ENCODE results near the gene MCF2L2. TPM values are rescaled to one million over a fixed set of nuclear protein-coding genes. Genes with fewer than 3 reads are reported as not detected.
"Not testable (repeated sequence)": the region's sequence is repeated elsewhere in the genome, so short reads cannot be mapped to it uniquely, and the experiment has no call there.

MCF2L2 gene
- total RNA-seq, 1 donor from 2014 or later, result 0.62 TPM

- H3K4me1 ChIP-seq, result peaks cover 10% of the 10 kb centered on the region
- H3K9me3 ChIP-seq, result no peaks in the 10 kb centered on the region
- no peak overlapping the region for H3K27ac ChIP-seq
- no peak for DNase-seq
- no peaks in the 10 kb centered on the region for H3K27me3 ChIP-seq (ENCODE audit: low read depth)
- H3K4me3 ChIP-seq, result no peak overlapping the region
- intact Hi-C loops (cut with DNase I), result no loop called here
- H3K36me3 ChIP-seq, result no peaks in the 10 kb centered on the region
- TF ChIP-seq CTCF (IDR thresholded peaks at IDR 0.05), result no peak
- ATAC-seq, result no peak
These were observed 43.7 kb upstream of the MCF2L2 start for GRCh38 chr3:183472155-183472554.

GRCh38 chr3:183468424-183468823 lies 40.0 kb upstream of the MCF2L2 start:
- intact Hi-C loops (cut with DNase I), result no loop called here
- ATAC-seq, result no peak

GRCh38 chr3:183466575-183466974 lies 38.2 kb upstream of the MCF2L2 start:
- no peaks in the 10 kb centered on the region for H3K36me3 ChIP-seq
- ATAC-seq, result no peak
- intact Hi-C loops (cut with DNase I), result no loop called here
- H3K27ac ChIP-seq, result no peak overlapping the region
- H3K9me3 ChIP-seq, result no peaks in the 10 kb centered on the region
- H3K27me3 ChIP-seq (ENCODE audit: low read depth), result no peaks in the 10 kb centered on the region
- H3K4me3 ChIP-seq, result no peak overlapping the region
- no peak for TF ChIP-seq CTCF (IDR thresholded peaks at IDR 0.05)
- no peak for DNase-seq
- H3K4me1 ChIP-seq, result peaks cover 10% of the 10 kb centered on the region

More at GRCh38 chr3:183468424-183468823, 40.0 kb upstream of the MCF2L2 start:
- peaks cover 10% of the 10 kb centered on the region for H3K4me1 ChIP-seq
- no peak overlapping the region for H3K4me3 ChIP-seq
- no peaks in the 10 kb centered on the region for H3K36me3 ChIP-seq
- no peaks in the 10 kb centered on the region for H3K9me3 ChIP-seq
- DNase-seq, result no peak
- no peak for TF ChIP-seq CTCF (IDR thresholded peaks at IDR 0.05)
- no peak overlapping the region for H3K27ac ChIP-seq
- H3K27me3 ChIP-seq (ENCODE audit: low read depth), result no peaks in the 10 kb centered on the region

- intact Hi-C loops (cut with DNase I); H3K36me3 ChIP-seq; ATAC-seq; H3K9me3 ChIP-seq; H3K27ac ChIP-seq; DNase-seq; H3K27me3 ChIP-seq (ENCODE audit: low read depth); H3K4me3 ChIP-seq: not testable (repeated sequence)
- peaks cover 10% of the 10 kb centered on the region for H3K4me1 ChIP-seq
These were observed 37.3 kb upstream of the MCF2L2 start for GRCh38 chr3:183465710-183466109.

GRCh38 chr3:183464480-183464879 lies 36.1 kb upstream of the MCF2L2 start:
- ATAC-seq (no peak), DNase-seq (no peak)
- H3K36me3 ChIP-seq, result no peaks in the 10 kb centered on the region
- peaks cover 6% of the 10 kb centered on the region for H3K4me1 ChIP-seq
- TF ChIP-seq CTCF (IDR thresholded peaks at IDR 0.05), result no peak
- no peak overlapping the region for H3K4me3 ChIP-seq
- intact Hi-C loops (cut with DNase I), result no loop called here
- no peaks in the 10 kb centered on the region for H3K27me3 ChIP-seq (ENCODE audit: low read depth)
- no peaks in the 10 kb centered on the region for H3K9me3 ChIP-seq
- no peak overlapping the region for H3K27ac ChIP-seq

- H3K27me3 ChIP-seq (ENCODE audit: low read depth), result no peaks in the 10 kb centered on the region
- ATAC-seq, result no peak
- no peaks in the 10 kb centered on the region for H3K4me1 ChIP-seq
- H3K36me3 ChIP-seq, result peaks cover 2% of the 10 kb centered on the region
- no peak overlapping the region for H3K27ac ChIP-seq
- intact Hi-C loops (cut with DNase I), result no loop called here
- H3K4me3 ChIP-seq, result no peak overlapping the region
- TF ChIP-seq CTCF (IDR thresholded peaks at IDR 0.05), result no peak
- H3K9me3 ChIP-seq, result no peaks in the 10 kb centered on the region
- no peak for DNase-seq
These were observed 31.9 kb upstream of the MCF2L2 start for GRCh38 chr3:183460081-183461055.
